ENCODE results near the gene NUDT21.
"Not testable (repeated sequence)": the region's sequence is repeated elsewhere in the genome, so short reads cannot be mapped to it uniquely, and the experiment has no call there.

Gene NUDT21

DNA sequence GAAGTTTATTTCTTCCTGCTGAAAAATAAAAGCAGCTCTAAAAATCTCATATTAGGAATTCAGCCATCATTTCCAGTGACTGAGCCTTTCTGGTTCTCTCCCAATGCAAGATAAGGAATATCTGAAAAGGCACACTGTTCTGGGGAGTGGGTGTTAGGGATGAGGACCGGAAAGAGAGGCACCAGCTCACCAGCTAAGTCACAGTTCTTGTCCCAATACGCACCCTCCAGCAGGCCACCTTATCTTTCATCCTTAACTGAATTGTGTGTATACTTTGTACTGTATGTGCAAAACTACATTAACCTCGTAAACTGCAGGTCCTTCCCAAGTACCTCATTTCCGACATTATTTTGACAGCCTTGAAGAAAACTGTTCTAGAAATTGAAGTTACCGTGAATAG, 36.8 kb downstream of the NUDT21 start:
- no peak for FAIRE-seq

DNA sequence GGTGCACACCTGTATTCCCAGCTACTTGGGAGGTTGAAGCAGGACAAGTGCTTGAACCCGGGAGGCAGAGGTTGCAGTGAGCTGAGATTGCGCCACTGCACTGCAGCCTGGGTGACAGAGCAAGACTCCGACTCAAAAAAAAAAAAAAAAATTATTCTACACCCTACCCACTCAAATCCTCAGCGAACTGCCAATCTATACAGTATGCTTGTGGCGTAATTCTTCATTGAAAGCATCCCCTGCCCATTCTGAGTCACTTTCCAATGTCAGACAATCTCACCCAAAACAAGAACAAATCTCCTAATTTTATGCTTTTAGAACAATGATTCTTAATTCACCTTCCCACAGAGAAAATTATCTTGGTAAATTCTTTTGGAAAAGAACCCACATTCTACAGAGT, 37.8 kb downstream of the NUDT21 start:
- FAIRE-seq: no peak

DNA sequence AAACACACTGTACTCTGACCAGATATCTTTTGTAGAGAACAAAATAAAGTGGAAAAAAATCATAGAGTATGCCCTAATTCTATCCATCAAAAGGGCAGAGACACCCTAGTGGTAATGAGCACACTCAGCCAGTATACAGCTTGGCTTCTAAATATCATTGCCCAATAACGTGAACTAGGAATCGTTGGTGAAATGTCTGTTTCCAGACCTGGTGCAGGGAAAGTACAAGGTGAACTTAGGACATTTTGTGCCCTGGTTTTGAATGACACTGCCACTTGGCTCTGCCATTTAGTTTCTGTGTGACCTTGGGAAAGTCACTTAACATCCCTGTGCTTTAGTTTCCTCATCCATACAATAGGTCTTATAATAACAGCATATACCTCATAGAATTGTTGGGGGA, 39.5 kb downstream of the NUDT21 start:
- FAIRE-seq: no peak

DNA sequence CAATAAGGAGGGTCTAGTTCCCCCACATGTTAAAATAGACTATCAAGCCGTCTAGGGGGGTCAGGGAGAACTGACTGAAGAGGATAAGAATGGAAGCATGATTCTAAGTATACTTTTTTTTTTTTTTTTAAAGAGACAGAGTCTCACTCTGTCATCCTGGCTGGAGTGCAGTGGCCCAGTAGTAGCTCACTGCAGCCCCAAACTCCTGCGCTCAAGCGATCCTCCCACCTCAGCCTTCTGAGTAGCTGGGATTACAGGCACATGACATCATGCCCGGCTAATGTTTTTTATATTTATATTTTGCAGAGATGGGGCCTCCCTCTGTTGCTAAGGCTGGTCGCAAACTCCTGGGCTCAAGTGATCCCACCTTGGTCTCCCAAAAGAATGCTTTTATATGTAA, 40.0 kb downstream of the NUDT21 start:
- FAIRE-seq: no peak

DNA sequence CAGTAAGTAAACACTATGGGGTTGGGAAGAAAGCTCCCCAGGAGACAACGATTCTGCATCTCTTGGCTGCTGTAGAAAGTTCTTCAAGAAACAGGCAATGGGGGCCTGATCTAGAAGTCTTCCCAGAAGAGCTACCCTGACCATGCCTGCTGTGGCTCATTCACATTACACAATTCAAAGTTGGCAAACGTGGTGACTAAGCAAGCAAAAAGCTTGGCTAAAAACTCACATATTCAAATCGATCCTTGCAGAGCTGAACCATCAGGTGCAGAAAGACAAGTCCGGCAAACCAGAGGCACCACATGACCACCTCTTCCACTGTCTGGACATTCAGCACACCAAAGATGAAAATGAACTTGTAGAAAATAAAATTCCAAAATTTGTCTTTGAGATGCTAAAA, 41.9 kb downstream of the NUDT21 start:
- no peak for FAIRE-seq

DNA sequence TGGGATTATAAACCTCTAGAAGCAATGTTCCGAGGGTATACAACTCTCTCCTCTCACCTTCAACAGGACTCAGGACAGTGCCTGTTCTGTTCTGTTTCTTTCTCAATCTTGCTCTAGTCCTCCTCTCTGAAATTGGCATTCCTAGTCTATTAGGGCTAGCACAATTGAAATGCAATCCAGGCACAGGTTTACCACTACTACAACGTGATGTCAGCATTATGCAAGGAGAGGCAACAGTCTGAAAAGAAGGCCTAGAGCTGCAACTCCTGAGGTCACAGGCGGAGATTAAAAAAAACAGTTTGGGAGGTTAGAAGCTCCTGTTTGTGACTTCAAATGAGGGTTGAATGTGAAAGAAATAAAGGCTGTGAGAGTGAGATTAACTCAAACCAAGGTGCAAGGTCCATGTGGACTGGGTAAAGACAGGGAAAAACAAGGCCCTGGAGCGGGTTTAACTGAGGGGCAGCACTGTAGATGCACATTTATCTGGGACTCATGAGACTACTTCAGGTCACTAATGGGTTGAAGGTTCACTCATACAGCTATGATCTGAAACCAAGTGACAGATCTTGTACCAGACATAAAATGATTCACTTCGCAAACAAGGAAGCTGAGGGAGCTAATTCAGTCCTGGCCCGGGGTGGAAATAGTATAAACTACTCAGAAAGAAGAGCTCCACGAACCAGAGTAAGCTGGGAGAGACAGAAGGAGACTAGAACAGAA, 42.6 kb downstream of the NUDT21 start:
- FAIRE-seq: no peak

DNA sequence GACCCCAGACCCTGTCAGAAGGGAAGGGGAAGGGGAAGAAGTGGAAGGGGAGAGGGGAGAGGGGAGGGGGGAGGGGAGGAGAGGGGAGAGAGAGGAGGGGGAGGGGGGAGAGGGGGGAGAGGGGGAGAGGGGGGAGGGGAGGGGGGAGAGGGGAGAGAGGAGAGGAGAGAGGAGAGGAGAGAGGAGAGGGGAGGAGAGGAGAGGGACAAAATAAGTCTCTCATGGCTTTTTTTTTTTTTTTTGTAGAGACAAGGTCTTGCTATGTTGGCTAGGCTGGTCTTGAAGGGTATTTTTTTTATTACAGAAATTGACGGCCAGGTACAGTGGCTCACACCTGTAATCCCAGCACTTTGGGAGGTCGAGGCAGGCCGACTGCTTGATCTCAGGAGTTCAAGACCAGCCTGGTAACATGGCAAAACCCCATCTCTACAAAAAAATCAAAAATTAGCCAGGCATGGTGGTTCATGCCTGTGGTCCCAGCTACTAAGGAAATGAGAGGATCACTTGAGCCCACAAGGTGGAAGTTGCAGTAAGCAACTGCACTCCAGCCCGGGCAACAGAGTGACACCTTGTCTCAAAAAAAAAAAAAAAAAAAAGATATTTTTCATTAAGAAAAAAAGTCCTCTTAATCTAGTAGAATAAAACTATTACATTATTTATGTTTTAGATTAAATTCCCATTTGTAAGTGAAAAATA, 45.0 kb downstream of the NUDT21 start:
- FAIRE-seq: no peak

DNA sequence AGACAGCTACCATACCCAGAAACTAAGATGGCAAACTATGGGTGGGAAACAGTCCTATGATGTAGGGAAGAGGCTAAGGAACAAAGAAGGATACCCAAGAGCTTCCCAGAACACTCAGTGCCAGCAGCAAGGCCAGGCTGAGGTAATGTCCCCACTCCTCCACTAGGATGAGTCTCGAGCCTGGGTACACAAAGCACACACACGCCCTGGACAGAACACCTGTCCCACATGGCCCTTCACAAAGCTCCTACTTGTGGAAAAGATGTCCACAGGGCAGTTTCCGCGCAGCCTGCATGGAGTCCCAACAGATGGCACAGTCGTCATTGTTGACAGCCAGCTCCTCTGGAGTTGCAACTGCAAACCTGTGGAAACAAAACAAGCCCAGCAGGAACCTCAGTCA, 49.6 kb downstream of the NUDT21 start:
- FAIRE-seq: no peak

DNA sequence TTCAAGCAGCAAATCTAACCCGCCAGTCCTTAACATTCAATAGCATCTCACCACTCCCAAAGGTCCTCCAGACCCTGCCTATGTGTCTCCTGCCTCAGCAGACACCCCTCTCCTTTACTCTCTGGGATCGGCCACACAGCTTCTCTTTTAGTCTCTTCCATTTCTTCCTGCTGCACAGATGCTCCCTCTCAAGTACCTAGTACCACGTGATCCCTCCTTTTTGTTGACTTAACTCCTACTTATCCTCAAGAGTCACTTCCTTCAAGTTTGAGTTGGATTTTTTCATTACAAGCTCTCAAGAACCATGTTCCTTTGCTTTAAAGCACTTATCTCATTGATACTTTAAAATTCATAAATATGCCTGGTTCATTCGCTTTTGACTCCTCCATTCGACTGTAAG, 50.7 kb downstream of the NUDT21 start:
- no peak for FAIRE-seq

DNA sequence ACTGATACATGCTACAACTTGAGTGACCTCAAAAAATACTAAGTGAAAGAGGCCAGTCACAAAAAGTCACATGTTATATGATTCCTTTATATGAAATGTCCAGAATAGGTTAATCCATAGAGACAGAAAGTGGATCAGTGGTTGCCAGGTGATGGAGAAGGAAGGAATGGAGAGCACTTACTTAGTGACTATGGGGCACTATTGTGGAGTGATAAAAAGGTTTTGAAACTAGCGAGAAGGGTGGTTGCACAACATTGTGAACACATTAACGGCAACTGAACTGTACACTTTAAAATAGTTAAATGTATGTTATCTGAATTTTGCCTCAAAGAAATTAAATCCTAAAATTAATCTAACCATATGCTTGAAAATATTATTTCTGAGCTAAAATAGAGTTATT, 51.6 kb downstream of the NUDT21 start:
- no peak for FAIRE-seq

DNA sequence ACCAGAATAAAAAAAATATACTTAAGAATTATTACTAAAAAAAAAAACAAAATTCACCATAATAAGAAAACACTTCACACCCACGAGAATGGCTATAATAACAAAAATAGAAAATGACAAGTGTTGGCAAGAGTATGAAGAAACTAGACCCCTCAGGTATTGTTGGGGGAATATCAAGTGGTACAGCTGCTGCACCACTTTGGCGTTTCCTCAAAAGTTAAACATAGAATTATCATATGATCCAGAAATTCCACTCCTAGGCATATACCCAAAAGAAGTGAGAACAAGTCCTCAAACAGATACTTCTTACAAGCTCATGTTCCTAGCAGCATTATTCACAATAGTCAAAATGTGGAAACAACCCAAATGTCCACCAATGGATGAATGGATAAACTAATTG, 52.1 kb downstream of the NUDT21 start:
- FAIRE-seq: no peak

DNA sequence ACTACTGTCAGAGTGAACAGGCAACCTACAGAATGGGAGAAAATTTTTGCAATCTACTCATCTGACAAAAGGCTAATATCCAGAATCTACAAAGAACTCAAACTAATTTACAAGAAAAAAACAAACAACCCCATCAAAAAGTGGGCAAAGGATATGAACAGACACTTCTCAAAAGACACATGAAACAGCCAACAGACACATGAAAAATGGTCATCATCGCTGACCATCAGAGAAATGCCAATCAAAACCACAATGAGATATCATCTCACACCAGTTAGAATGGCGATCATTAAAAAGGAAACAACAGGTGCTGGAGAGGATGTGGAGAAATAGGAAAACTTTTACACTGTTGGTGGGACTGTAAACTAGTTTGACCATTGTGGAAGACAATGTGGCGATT, 54.4 kb downstream of the NUDT21 start:
- not testable (repeated sequence) for FAIRE-seq

DNA sequence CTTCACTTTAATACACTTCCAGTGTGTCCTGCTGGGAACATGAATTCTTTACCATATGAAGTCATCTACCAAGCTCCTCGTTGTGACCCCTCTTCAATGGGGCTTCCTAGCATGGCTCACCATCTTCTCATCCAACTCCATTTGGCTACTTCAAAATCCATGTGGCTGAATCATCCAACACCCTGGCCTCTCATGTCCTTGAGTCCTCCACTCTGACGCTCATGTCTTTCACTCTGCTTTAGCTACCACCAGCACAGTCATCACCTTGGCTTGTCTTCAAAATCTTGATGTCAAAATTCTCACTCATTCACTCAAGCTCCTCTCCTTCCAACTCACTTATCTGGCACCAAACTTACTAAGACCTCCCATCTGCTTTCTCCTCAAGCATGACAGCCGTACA, 61.6 kb downstream of the NUDT21 start:
- FAIRE-seq: no peak

DNA sequence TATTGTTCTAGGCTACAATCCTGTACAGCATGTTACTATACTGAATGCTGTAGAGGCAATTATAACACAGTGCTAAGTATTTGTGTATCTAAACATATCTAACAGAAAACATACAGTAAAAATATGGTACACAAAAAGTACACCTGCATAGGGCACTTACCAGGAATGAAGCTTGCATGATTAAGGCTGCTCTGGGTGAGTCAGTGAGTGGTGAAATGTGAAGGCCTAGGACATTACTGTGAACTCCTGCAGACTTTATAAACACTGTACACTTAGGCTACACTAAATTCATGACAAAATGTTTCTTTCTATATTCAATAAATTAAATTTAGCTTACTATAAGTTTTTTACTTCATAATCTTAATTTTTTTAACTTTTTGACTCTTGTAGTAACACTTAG, 62.9 kb downstream of the NUDT21 start:
- no peak for FAIRE-seq

DNA sequence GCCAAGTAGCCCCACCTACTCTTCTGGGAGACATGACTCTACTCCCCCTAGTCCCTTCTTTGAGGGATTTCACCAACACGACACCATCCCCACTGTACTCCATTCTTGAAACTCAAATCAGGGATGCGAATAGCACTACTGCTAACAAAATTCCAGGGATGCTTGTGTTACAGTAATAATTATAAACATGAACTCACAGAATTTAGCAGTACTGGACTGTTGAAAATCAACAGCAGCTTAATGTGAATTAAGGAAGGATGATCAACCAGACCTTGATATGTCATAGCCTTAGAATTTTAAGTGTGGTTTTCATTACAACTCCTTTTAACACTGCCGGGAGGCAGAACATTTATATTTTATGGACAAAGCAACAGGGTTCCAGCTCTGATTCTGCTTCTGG, 63.7 kb downstream of the NUDT21 start:
- FAIRE-seq: no peak

DNA sequence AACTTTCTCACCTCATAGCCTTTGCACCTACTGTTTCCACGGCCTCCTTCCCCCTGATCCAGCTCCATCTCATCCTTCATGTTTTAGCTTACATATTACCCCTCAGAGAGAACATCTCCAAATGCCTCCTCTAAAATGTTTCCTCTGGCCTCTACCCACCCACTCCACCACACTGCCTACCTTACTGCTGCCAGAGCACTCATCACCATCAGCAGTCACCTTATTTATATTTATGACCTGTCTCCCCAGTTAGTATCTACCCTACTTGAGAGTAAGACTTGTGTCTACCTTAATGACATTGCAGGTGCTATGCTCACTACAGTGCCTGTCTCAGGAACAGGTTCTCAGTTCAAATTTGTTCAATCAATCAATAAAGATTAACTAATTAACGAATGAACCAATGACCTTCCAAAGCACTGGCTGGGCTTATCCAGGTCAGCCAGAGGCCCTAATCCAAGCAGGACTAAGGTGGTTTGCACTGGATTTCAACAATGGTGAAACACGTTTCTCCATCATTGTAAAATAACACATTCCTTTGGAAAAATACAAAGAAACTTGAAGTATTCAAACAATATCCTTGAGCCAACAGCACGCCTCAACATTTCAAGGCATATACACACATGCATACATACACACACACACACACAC, 66.9 kb downstream of the NUDT21 start:
- FAIRE-seq: no peak

DNA sequence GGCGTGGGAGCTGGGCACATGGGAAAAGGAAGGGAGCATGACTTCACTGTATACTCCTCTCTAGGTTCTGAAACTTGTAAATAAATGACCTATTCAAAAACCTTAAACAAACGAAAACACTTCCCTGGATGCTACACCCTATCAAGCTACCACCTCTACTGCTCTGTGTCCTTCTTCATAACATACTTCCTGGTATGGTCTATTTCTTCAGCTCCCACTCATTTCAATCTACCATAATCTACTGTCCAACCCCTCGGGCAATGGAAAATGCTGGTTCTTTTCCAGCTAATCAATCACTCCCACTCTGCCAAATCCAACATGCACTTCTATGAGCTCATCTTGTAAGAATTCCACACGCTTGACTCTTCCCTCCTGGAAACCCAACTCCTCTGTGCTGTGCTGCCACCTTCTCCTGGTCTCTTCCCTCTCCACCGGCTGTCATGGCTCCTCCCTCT, 68.2 kb downstream of the NUDT21 start:
- FAIRE-seq: no peak

DNA sequence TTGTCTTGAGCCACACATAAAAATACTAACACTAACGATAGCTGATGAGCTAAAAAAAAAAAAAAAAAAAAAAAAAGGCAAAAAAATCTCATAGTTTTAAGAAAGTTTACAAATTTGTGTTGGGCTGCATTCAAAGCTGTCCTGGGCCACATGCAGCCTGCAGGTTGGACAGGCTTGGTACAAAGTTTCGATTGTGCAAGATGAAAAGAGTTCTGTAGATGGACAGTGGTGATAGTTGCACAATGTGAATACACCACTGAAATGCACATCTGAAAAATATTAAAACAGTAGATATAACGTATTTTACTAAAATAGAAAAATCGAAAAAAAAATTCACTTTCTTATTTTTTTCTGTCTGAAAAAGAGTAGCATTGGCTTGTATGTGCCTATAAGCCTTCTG, 68.7 kb downstream of the NUDT21 start:
- no peak for FAIRE-seq

DNA sequence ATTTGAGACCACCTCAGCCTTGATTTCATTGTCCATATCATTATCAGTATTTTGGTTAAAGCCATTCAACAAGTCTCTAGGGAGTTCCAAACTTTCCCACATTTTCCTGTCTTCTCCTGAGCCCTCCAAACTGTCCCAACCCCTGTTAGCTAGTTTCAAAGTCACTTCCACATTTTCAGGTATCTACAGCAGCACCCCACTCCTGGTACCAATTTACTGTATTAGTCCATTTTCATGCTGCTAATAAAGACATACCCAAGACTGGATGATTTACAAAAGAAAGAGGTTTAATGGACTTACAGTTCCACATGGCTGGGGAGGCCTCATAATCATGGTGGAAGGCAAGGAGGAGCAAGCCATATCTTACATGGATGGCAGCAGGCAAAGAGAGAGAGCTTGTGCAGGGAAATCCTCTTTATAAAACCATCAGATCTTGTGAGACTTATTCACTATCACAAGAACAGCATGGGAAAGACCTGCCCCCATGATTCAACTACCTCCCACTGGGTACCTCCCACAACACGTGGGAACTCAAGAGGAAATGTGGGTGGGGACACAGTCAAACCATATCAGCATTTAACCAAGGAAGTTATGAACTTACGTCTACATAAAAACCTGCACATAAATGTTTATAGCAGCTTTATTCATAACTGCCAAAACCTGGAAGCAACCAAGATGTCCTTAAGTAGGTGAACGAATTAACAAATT, 70.2 kb downstream of the NUDT21 start:
- not testable (repeated sequence) for FAIRE-seq

All from endometrium (tissue), 2 donors.